NCI-H187 treated with DMSO at 0.1 percent for 48 hours (cell line): ENCODE results near the gene SVOPL.
"Not testable (repeated sequence)": the region's sequence is repeated elsewhere in the genome, so short reads cannot be mapped to it uniquely, and the experiment has no call there.

Experiments used
- DNase-seq: peaks from one replicate; lab custom pipeline; 2025; lab: John Stamatoyannopoulos, UW

The SVOPL gene

DNA sequence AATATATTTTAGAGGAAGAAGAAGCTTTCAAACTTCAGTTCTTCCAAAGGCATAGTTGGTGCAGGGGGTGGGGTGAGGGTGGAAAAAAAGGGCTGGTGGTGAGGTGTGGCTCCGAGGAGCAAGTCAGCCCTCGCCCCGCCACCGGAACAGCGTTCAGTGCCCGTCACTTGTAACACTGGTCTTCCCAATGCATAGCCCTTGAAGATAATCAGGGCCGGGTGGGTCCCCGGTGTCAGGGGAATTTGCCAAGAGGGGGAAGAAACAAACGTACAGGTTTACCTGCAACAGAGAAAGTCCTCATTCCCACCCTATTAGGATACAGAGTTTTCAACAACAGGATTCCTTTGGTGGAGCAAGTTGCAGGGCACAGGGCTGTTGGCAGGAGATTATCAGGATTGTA, 1.5 kb downstream of the SVOPL start:
- no peak for DNase-seq

DNA sequence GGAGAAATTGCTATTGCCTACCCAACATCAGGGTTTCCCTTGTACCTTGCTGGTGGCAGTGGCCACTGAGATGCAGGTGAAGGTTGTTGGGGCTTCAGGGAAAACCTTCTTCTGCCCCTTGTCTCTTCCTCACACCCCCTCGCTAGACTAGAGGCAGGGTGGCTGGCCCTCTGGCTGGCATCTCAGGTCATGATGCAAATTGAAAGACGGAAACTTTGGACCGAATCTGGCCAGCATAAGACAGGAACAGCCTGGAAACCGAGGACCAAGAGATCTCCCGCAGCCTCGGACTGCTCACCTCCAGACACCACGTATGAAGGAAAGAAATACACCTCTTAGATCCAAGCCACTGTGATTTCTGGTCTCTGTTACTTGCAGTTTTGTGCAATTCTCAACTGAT, 2.9 kb downstream of the SVOPL start:
- no peak for DNase-seq

DNA sequence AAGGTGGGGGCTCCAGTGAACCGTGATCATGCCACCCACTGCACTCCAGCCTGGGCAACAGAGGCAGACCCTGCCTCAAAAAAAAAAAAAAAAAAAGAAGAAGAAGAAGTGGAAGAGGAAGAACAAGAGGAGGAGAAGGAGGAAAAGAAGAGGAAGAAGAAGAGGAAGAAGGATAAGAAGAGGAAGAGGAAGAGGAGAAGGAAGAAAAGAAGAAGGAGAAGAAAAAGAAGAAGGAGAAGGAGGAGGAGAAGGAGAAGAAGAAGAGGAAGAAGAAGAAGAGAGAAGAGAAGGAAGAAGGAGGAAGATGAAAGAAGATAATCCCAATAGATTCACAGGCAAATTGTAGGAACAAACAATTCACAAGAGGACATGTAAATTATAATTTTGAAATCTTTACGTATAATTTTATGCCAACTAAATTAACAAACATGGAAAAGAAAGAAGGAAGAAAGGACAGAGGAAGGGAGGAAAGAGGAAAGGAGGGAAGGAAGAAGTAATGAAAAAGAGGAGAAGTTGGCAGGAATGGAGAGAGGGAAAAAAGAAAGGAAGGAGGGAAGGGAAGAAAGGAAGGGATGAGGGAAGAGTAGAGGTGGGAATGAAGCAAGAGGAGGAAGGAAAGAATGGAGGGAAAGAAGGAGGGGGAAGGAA, 3.5 kb downstream of the SVOPL start:
- DNase-seq, result no peak

DNA sequence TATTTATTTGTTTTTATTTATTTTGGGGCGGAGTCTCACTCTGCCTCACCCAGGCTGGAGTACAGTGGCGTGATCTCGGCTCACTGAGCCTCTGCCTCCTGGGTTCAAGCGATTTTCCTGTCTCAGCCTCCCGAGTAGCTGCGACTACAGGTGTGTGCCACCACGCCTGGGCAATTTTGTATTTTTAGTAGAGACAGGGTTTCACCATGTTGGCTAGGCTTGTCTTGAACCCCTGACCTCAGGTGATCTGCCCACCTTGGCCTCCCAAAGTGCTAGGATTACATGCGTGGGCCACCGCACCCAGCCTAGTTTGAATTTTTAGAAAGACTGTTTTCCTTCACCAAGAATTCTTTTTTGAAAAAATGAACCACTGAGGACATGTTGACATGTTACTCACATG, 5.4 kb downstream of the SVOPL start:
- DNase-seq, result not testable (repeated sequence)

DNA sequence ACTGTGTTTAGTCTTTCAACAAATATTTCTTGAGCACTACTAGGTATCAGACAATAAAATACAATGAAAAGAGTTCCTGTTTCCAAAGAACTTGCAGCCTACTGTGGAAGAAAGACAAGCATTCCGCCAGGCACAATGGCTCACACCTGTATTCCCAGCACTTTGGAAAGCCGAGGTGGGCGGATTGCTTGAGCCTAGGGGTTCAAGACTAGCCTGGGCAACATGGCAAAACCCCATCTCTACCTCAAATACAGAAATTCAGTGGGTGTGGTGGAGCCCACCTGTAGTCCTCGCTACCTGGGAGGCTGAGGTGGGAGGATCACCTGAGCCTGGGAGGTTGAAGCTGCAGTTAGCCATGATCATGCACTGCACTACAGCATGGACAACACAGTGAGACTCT, 6.1 kb downstream of the SVOPL start:
- no peak for DNase-seq

DNA sequence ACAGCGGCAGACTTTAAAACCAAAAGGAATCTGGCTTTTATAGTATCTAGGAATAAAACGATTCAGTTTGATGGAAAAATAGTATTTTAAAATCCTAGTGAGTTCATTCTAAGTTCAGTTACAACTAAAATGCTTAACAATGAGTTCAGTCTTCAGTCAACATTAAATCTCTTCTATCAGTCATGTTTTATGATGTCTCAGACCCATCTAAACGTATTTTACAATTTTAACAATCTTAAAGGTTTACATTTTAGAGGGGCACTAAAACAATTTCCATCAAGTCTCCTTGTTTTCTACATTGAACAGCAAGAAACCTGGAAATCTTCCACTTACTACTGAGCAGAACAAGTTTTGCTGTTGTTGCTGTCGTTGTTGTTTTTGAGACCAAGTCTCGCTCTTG, 10.0 kb downstream of the SVOPL start:
- no peak for DNase-seq

DNA sequence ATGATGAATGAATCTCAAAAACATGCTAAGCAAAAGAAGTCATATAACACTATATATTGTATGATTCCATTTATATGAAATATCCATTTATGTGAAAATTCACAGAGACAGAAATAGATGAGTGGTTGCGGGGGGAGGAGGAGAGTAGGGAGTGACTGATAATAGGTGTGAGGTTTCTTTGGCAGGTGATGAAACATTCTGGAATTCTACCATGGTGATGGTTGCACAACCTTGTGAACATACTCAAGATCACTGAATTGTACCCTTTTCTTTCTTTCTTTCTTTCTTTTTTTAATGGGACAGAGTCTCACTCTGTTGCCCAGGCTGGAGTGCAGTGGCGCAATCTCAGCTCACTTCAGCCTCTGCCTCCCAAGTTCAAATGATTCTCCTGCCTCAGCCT, 10.7 kb downstream of the SVOPL start:
- DNase-seq, result no peak

DNA sequence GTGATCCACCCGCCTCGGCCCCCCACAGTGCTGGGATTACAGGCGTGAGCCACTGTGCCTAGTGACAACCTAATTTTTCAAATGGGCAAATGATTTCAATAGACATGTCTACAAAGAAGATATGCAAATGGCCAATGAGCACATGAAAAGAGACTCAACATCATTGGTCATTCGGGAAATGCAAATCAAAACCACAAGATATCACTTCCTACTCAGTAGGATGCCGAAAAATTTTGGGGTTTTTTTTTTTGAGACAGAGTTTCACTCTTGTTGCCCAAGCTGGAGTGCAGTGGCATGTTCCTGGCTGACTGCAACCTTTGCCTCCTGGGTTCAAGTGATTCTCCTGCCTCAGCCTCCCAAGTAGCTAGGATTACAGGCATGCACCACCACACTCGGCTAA, 13.1 kb downstream of the SVOPL start:
- DNase-seq, result not testable (repeated sequence)

DNA sequence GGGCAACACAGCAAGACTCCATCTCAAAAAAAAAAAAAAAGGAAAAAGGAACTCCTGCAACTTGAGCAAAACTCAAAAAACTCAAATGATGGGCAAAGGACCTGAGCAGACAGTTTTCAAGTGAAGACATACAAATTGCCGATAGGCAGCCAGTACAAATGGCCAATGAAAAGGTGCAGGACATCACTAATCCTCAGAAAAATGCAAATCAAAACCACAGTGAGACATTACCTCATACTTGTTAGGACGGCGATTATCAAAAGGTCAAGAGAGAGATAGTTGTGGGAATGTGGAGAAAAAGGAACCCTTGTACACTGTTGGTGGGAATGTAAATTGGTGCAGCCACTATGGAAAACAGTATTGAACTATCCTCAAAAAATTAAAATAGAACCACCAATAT, 16.8 kb downstream of the SVOPL start:
- DNase-seq, result no peak

DNA sequence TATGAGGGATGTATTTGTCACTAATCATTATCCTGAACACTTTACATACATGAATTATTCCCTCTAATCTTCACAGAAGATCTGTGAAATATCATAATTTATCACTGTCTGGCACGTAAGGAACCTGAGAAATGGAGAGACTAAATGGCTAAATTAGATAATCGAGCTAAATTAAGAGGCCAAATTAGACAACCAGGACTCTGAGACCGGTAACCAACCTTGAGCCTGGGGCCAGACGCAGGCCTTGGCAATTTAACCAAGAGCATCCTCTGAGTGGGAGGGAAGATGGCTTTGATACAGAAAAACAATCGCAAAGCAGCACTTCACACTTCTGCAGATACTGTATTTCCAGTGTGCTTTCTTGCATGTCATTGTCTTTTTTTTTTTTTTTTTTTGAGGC, 21.4 kb downstream of the SVOPL start:
- no peak for DNase-seq

DNA sequence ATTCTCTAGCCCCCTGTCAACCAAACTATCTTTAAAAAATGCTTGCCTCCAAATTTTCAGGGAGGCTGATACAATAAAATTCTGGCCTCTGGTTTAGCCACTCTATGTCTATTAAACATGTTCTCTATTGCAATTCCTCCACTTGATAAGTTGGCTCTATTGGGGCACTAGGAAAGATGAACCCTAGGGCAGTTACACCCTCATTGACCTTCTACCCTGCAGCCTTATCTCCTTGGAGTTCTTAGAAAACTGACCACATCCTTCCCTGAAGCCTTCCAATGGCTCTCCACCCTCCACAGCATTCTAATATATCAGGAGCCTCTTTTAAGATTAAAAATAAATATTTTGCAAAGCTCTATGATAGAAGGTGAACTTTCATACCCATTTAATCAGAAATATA, 30.6 kb downstream of the SVOPL start:
- no peak for DNase-seq

DNA sequence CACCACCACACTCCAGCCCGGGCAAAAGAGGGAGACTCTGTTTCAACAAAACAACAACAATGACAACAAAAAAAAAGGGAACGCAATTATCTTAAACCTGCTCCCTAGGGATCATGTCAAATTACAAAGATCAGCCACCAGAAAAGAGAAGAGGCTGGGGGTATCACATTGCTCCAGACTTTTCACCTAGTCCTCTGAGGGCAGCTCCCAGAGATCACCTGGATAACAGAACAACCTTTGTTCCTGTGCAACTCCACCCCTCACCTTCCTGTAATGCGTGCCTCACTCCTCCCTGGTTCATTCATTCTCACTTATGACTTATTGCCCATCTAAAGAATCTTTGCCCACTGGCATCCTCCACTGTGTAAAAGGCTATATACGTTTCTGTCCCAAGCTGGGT, 31.8 kb downstream of the SVOPL start:
- DNase-seq, result no peak

DNA sequence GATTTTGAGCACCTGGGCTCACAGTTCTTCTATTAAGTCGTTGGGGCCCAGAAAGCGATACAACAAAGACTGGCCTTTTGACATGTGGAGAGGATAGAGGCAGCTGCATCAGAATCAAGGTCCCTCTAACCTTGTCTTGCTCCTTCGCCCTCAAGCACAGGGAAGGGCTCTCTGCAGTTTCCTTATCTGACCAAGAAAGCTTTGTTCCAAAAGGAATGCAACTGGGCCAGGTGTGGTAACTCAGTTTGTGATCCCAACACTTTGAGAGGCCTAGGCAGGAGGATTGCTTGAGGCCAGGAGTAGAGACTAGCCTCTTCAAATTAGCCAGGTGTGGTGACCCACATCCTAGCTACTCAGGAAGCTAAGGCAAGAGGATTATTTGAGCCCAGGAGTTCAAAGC, 32.2 kb downstream of the SVOPL start:
- no peak for DNase-seq

DNA sequence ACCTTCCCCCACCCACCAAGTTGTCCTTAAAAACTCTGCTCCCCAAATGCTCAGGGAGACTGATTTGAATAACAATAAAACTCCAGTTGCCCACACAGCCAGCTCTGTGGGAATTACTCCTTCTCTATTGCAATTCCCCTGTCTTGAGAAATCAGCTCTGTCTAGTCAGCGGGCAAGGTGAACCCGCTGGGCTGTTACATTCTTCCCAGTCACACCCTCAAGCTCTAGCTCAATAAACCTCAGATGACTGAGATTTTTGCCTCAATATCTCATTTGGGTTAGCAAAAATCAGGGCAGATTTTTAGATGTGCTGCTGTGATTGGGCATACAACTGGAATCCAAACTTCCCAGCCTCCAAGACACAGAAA, 32.9 kb downstream of the SVOPL start:
- no peak for DNase-seq

DNA sequence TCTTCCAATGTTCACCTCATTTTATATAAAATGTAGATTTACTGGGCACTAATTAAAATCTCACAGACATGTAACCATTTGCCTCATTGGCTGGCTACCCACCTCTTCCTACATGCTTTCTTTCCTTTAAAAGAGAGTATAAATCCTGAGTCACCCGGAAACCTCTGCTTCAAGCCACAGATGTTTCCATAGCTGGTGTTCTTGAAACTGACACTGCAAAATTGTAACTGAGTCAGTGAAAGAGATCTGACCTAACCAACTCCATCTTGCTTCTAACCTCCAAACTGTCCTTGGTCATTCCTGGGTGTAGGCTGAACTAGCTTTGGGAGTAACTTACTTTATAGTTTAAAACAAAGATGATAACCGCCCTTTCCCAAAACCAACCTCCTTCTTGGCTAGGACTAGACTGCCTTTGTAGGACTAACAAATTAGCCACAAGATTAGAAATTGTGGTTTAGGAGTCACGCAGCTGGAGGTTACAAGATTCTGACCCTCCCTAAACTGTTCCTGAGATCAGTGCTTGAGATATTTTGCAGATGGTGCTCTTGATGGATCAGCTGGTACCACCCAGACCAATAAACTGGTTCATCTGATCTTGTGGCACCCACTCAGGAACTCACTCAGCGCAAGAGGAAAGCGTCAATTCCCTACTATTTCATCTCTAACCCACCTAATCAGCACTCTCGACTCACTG, 33.5 kb downstream of the SVOPL start:
- DNase-seq, result no peak

DNA sequence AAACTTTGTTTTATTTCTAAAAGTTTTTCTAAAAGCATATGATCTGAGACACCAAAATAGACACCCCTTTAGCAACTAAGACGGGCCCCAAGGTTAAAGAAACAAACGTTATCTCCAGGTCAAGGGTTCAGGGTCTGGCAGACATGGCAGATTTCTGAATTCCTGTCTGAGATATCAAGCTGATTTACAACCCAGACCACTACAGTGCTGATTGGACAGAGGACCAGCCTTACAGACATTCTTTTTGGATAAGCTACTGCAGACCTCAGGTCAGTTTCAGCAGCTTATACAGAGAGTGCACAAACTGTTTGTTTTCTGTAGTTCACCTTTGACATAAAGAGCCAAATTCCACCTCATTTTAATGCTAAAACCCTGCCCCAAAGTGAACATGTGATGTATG, 34.8 kb downstream of the SVOPL start:
- DNase-seq, result no peak

DNA sequence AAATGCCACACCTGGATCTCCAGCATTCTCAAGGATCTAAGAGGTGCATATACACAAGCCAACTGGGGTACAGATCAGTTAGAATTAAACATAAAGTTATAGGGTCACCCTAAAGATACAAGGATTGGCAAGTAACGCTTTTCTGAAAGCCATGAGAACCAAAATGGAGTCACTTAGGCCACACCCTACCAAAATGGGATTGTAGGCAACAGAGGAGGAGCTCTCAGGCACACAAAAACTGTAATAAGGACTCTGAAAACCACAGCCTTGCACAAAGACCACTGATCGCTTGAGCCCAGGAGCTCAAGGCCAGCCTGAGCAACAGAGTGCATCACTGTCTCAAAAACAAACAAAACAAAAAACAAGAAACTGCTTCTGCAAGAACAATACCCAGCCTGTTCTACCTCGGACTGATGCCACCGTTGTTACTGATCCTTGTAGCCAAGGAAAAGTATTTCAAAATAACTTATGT, 35.5 kb downstream of the SVOPL start:
- DNase-seq, result no peak

DNA sequence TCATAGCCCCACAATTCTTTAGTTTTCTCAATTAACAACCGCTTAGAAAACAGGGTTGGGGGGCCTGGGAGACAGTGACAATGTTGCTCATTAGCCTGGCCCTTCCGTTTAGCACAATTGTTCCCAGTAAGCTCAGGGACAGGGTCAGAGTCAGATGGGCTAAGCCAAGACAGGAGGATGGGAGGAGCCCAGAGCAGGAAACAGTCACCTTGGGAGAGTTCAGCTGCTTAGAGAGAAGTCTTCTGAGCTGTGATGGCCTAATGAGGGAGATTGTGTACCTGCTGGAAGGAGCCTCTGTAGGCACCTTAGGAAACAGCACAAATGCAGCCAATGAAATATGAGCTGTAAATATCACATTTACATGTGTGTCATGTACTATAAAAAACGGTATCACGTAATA, 35.9 kb downstream of the SVOPL start:
- no peak for DNase-seq

DNA sequence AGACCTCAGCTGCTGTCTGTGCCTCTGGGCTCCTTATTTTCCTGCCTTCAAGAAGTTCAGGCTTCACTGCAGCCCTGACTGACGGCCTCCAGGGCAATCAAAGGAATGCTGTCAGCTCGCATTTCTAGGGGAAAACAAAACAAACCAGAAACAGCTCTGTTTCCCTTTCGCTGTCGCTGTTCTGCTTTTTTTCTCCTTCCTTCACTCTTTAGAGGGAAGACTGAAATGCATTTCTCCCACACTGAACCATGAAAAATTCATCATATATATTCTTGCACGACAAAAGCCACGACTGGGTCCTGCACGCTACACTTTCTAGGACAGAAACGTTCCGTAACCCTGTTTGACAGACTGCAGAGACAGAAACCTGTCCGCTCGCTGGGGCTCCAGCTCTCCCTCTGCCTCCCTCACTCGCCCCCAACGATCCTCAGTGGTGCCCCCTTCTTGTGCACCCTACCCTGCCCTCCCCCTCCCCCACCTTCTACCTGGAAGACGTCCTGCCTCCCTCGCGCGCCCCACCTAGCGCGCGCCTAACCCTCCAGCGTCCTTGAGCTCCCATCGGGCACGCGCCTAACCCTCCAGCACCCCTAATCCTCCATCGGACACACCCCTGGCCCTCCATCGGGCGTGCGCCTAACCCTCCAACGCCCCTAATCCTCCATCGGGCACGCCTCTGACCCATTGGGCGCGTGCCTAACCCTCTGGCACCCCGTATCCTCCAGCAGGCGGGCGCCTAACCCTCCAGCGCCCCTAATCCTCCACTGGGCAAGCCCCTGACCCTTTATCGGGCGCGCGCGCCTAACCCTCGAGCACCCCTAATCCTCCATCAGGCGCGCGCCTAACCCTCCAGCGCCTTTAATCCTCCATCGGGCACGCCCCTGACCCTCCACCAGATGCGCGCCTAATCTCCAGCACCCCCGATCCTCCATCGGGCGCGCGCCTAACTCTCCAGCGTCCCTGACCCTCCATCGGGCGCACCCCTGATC, 37.1 kb downstream of the SVOPL start:
- no peak for DNase-seq

DNA sequence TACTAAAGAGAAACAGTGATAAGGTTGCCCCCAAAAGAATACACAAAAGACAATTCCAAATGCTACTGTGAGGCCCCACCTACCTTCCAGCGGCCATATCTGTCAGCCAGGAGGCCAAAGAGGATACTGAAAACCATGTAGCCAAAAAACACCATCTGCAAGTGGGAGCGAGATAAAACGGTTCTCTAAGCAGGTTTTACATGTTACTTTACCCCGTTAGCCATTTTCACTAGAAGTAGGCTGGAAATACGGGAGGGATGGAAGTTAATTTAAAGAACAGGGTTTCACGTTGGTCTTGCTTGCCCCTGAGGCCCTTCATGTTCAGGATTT, 38.2 kb downstream of the SVOPL start:
- no peak for DNase-seq

DNA sequence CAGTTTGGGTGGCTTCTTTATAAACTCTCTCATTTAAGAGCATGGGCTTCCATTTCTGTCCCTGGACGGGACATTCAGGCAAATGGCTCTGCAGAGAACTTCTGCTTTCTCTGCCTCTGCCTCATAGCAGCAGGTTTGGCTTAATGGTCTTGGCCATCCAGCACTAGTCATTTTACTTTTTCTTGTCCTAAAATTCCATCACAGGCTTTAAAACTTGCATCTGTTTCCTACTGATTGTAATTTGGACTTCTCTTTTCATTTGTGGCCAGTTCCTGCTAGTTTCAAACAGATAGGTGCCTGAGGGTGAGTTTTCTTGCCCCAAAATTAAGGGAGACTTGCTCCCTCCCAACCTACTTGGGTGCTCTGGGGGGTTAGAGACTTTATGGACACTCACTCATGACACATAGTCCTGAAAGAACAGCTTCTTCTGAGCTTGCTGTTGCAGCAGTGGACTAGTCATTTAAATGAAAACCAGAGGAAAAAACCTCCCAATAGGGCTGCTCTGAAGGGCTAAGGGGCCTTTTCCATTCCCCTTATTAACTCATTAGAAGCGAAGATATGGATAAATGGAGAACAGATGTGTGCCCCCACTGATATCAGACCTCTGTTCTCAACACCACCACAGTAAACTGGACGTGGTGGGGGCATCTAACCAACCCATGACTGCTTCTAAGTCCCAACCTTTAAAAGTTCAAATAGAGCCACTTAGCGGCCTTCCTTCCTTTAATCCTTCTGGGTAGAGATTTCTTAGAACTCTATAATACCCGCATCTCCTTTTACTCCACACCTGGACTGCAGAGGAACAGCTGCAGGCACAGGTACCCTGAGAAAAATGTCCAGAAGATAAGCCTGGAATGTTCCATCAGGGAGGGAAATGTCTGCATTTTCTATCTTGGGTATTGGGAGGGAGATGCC, 38.8 kb downstream of the SVOPL start:
- DNase-seq, result no peak

DNA sequence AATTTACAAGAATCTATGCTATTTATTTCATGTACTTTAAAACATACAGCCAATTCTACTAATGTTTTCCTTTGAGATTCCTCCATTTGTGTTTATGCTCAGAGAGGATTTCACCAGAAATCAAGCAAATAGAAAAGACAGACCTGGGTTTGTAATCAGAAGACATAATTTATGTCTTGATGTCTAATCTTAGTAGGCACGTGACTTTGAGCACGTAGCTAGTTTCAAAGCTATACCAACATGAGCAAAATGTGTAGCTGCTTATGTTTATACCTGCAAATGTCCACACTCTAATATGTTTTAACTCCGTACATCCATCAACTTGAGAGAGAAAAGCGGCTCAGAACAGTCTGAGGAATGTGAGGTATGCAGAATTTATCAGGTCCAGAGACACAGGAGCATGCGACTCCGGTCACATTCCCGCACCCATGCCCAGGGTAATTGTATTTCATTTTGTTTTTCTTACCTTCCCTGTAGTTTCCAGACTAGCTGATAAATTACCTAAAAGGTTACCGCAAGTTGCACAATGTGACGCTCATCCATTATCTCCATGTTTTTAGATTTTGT, 40.0 kb downstream of the SVOPL start:
- DNase-seq, result no peak
